AG10803 (cell line): ENCODE measurements around the gene FAM120B.

ENCODE experiments used
- DNase-seq: peaks from one replicate; pipeline ENCODE4 v3.0.0; 2010; ENCODE audit warnings: low read depth
- H3K4me3 ChIP-seq: 2 replicates; pipeline ENCODE4 v1.5.1; 2011; ENCODE audit warnings: mild to moderate bottlenecking, low read length, control low read depth
- TF ChIP-seq, protein P1 (sequence below): conservative IDR thresholded peaks from 2 replicates; pipeline ENCODE4 v1.5.1; 2011; ENCODE audit warnings: mild to moderate bottlenecking, low read length, control low read depth, inconsistent platforms

Gene FAM120B

GRCh38 chr6:170420791-170421776 lies 114.5 kb downstream of the FAM120B start:
- no peak overlapping the region for H3K4me3 ChIP-seq
- TF ChIP-seq, protein P1, sequence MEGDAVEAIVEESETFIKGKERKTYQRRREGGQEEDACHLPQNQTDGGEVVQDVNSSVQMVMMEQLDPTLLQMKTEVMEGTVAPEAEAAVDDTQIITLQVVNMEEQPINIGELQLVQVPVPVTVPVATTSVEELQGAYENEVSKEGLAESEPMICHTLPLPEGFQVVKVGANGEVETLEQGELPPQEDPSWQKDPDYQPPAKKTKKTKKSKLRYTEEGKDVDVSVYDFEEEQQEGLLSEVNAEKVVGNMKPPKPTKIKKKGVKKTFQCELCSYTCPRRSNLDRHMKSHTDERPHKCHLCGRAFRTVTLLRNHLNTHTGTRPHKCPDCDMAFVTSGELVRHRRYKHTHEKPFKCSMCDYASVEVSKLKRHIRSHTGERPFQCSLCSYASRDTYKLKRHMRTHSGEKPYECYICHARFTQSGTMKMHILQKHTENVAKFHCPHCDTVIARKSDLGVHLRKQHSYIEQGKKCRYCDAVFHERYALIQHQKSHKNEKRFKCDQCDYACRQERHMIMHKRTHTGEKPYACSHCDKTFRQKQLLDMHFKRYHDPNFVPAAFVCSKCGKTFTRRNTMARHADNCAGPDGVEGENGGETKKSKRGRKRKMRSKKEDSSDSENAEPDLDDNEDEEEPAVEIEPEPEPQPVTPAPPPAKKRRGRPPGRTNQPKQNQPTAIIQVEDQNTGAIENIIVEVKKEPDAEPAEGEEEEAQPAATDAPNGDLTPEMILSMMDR: no peak
- DNase-seq: no peak

DNA sequence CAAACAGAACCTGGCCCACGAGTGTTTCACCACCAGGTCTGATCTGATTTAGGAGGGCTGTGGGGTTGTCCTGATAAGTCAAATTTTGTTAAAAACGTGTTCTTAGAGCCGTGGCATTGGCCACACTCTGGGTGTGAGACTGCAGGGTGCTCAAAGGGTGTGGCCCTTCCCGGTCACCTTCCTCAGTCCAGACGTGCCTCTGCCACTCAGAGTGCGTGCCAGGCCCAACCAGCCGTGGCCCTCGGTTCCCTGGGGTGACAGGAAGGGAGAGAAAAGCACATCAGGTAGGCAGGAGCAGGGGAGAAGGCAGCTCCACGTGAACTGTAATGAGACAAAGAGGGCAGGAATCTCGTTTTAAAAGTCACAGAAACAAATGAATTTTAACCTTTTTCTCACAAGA lies 115.4 kb downstream of the FAM120B start:
- TF ChIP-seq, protein P1: no peak
- H3K4me3 ChIP-seq: no peak overlapping the region
- DNase-seq: no peak

- TF ChIP-seq, protein P1: no peak
- no peak overlapping the region for H3K4me3 ChIP-seq
- DNase-seq: no peak
Observed at GRCh38 chr6:170423030-170423429, 116.5 kb downstream of the FAM120B start.

- TF ChIP-seq, protein P1: no peak
- no peak overlapping the region for H3K4me3 ChIP-seq
- no peak for DNase-seq
Observed at GRCh38 chr6:170423814-170424603, 117.5 kb downstream of the FAM120B start.

- TF ChIP-seq, protein P1: no peak
- DNase-seq: no peak
- H3K4me3 ChIP-seq: no peak overlapping the region
Observed at GRCh38 chr6:170424604-170425126, 118.1 kb downstream of the FAM120B start.

- TF ChIP-seq, protein P1: peak; percentile 10; the same call in 1 of the 2 replicates
- no peak overlapping the region for H3K4me3 ChIP-seq
- DNase-seq: no peak
Observed at GRCh38 chr6:170429450-170429849, 122.9 kb downstream of the FAM120B start.
